DOHH2 (cell line): Measurements from ENCODE around the gene CREM.

Experiments used
- H3F3A ChIP-seq: fragments of 200-600 bp; sonication (generic), shearing (Covaris generic); 2 replicates; pipeline ENCODE4 v1.6.0; 2016; ENCODE audit warnings: antibody characterized with exemption, mild to moderate bottlenecking; ENCODE audit not compliant: control insufficient read depth, insufficient read depth
- H3K27ac ChIP-seq: fragments of 200-600 bp; sonication (generic); 2 replicates; pipeline ENCODE4 v1.5.1; 2014; ENCODE audit warnings: low read depth, mild to moderate bottlenecking, low read length, moderate library complexity
- H3K27me3 ChIP-seq: fragments of 200-600 bp; sonication (generic); 2 replicates; pipeline ENCODE4 v1.6.1; 2014; ENCODE audit warnings: mild to moderate bottlenecking, low read length, mixed read lengths; ENCODE audit not compliant: control insufficient read depth
- H3K36me3 ChIP-seq: fragments of 200-600 bp; sonication (generic); 2 replicates; pipeline ENCODE4 v1.6.1; 2014; ENCODE audit warnings: mild to moderate bottlenecking, low read length, moderate library complexity, mixed read lengths; ENCODE audit not compliant: control insufficient read depth
- H3K4me1 ChIP-seq: fragments of 200-600 bp; sonication (generic); 2 replicates; pipeline ENCODE4 v1.6.1; 2014; ENCODE audit warnings: mild to moderate bottlenecking, low read length, mixed read lengths; ENCODE audit not compliant: control insufficient read depth
- H3K4me2 ChIP-seq: fragments of 200-600 bp; sonication (generic); 2 replicates; pipeline ENCODE4 v1.6.0; 2014; ENCODE audit warnings: mild to moderate bottlenecking, low read length, moderate library complexity
- H3K4me3 ChIP-seq: fragments of 200-600 bp; sonication (generic); 2 replicates; pipeline ENCODE4 v1.5.1; 2014; ENCODE audit warnings: mild to moderate bottlenecking, low read length, mixed read lengths
- H3K79me2 ChIP-seq: fragments of 200-600 bp; sonication (generic); 2 replicates; pipeline ENCODE4 v1.6.1; 2014; ENCODE audit warnings: mild to moderate bottlenecking, low read length, mixed read lengths; ENCODE audit not compliant: control insufficient read depth
- H3K9me2 ChIP-seq: fragments of 200-600 bp; sonication (generic); replicated peaks from 2 replicates; pipeline ENCODE4 v1.6.1; 2014; ENCODE audit warnings: mild to moderate bottlenecking, low read length, mixed read lengths; ENCODE audit not compliant: control insufficient read depth
- H3K9me3 ChIP-seq: fragments of 200-600 bp; sonication (generic); 2 replicates; pipeline ENCODE4 v1.6.1; 2014; ENCODE audit warnings: antibody characterized with exemption, low read length, mixed read lengths; ENCODE audit not compliant: control insufficient read depth, insufficient read depth
- H4K20me1 ChIP-seq: fragments of 200-600 bp; sonication (generic); 2 replicates; pipeline ENCODE4 v1.6.0; 2014; ENCODE audit warnings: low read depth, mild to moderate bottlenecking, antibody characterized with exemption, low read length, moderate library complexity; ENCODE audit not compliant: control insufficient read depth, insufficient read depth
- EZH2phosphoT487 ChIP-seq: fragments of 200-600 bp; sonication (generic); IDR thresholded peaks from 2 replicates; pipeline ENCODE4 v1.6.1; 2017; ENCODE audit warnings: borderline replicate concordance, mild to moderate bottlenecking, antibody characterized with exemption, low read length, moderate library complexity, mixed read lengths
- TF ChIP-seq, protein P1 (sequence below): fragments of 200-600 bp; sonication (generic); IDR thresholded peaks from one replicate; pipeline ENCODE4 v1.5.1; 2014; ENCODE audit warnings: antibody characterized with exemption, mild to moderate bottlenecking, low read depth, low read length; ENCODE audit not compliant: poor library complexity, severe bottlenecking

Gene CREM

DNA sequence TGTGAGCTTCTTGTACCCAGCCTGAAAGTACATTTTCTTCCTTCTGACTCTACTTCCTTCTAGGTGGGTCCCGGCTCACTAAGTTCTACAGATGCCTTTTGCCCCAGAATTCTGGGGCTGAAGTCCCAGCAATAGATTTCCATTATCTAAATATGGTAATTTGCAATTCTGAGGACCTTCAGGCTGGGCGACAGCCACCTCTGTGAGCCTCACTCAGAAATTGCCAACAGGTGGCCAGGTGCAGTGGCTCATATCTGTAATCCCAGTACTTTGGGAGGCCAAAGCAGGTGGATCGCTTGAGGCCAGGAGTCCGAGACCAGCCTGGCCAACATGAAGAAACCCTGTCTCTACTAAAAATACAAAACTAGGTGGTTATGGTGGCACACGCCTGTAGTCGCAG lies 23.7 kb downstream of the CREM start:
- H3K4me2 ChIP-seq: no peak overlapping the region
- H3F3A ChIP-seq: no peaks in the 10 kb centered on the region
- peaks cover 10% of the 10 kb centered on the region for H3K79me2 ChIP-seq
- no peak overlapping the region for H3K27ac ChIP-seq
- peaks cover 22% of the 10 kb centered on the region for H3K36me3 ChIP-seq
- no peaks in the 10 kb centered on the region for H3K9me2 ChIP-seq
- TF ChIP-seq EZH2phosphoT487: no peak
- TF ChIP-seq, protein P1, sequence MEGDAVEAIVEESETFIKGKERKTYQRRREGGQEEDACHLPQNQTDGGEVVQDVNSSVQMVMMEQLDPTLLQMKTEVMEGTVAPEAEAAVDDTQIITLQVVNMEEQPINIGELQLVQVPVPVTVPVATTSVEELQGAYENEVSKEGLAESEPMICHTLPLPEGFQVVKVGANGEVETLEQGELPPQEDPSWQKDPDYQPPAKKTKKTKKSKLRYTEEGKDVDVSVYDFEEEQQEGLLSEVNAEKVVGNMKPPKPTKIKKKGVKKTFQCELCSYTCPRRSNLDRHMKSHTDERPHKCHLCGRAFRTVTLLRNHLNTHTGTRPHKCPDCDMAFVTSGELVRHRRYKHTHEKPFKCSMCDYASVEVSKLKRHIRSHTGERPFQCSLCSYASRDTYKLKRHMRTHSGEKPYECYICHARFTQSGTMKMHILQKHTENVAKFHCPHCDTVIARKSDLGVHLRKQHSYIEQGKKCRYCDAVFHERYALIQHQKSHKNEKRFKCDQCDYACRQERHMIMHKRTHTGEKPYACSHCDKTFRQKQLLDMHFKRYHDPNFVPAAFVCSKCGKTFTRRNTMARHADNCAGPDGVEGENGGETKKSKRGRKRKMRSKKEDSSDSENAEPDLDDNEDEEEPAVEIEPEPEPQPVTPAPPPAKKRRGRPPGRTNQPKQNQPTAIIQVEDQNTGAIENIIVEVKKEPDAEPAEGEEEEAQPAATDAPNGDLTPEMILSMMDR: no peak
- no peaks in the 10 kb centered on the region for H3K9me3 ChIP-seq
- peaks cover 21% of the 10 kb centered on the region for H3K4me1 ChIP-seq
- H4K20me1 ChIP-seq: no peaks in the 10 kb centered on the region
- no peaks in the 10 kb centered on the region for H3K27me3 ChIP-seq
- no peak overlapping the region for H3K4me3 ChIP-seq

GRCh38 chr10:35152992-35153391 lies 26.3 kb downstream of the CREM start:
- Histone ChIP-seq H3K36me3 (peaks cover 22% of the 10 kb centered on the region), H4K20me1 (no peaks in the 10 kb centered on the region), H3K4me1 (peaks cover 21% of the 10 kb centered on the region), H3F3A (no peaks in the 10 kb centered on the region), H3K4me2 (no peak overlapping the region), H3K27me3 (no peaks in the 10 kb centered on the region), H3K9me3 (no peaks in the 10 kb centered on the region), H3K9me2 (no peaks in the 10 kb centered on the region), H3K4me3 (no peak overlapping the region), H3K27ac (no peak overlapping the region), H3K79me2 (peaks cover 4% of the 10 kb centered on the region)
- TF ChIP-seq, protein P1: no peak
- no peak for TF ChIP-seq EZH2phosphoT487

- no peak overlapping the region for H3K27ac ChIP-seq
- H3K27me3 ChIP-seq: no peaks in the 10 kb centered on the region
- peaks cover 17% of the 10 kb centered on the region for H3K36me3 ChIP-seq
- peaks cover 4% of the 10 kb centered on the region for H3K79me2 ChIP-seq
- H3K4me3 ChIP-seq: no peak overlapping the region
- H3K9me2 ChIP-seq: no peaks in the 10 kb centered on the region
- H3K9me3 ChIP-seq: no peaks in the 10 kb centered on the region
- no peaks in the 10 kb centered on the region for H4K20me1 ChIP-seq
- TF ChIP-seq EZH2phosphoT487: no peak
- TF ChIP-seq, protein P1: no peak
- peaks cover 19% of the 10 kb centered on the region for H3K4me1 ChIP-seq
- H3K4me2 ChIP-seq: no peak overlapping the region
- H3F3A ChIP-seq: no peaks in the 10 kb centered on the region
Measured at GRCh38 chr10:35153716-35154115, 27.1 kb downstream of the CREM start.
